CD4-positive, alpha-beta memory T cell (primary cell): Measurements from ENCODE around the gene DIAPH2. TPM values are rescaled to one million over a fixed set of nuclear protein-coding genes. Genes with fewer than 3 reads are reported as not detected.

ENCODE experiments used
- CTCF ChIA-PET: fragments of 350-600 bp; sonication (Branson Sonifier 250); formaldehyde crosslinking; loops from one replicate; lab custom pipeline; 2021; ENCODE audit warnings: inconsistent platforms; ENCODE audit not compliant: partially characterized antibody; lab: Charles Lee
- POLR2A ChIA-PET: fragments of 350-600 bp; sonication (Branson Sonifier 250); formaldehyde crosslinking; loops from one replicate; lab custom pipeline; 2021; ENCODE audit not compliant: partially characterized antibody; lab: Charles Lee
- DNase-seq, 5 donors: peaks; one replicate each; pipeline versions ENCODE4 v3.0.0 to v3.0.0-alpha.2; 2020 to 2022; ENCODE audit warnings: mixed read lengths in 1 of 5
- H3K27ac ChIP-seq: one replicate; pipeline ENCODE4 v1.7.0; 2013; ENCODE audit warnings: low read depth, low read length
- H3K27me3 ChIP-seq: 2 replicates; pipeline ENCODE4 v1.7.0; 2013; ENCODE audit warnings: mild to moderate bottlenecking, low read length, moderate library complexity; ENCODE audit not compliant: insufficient read depth
- H3K36me3 ChIP-seq: 2 replicates; pipeline ENCODE4 v1.7.0; 2013; ENCODE audit warnings: mild to moderate bottlenecking, low read length, moderate library complexity; ENCODE audit not compliant: insufficient read depth
- H3K4me1 ChIP-seq: 2 replicates; pipeline ENCODE4 v1.7.0; 2013; ENCODE audit warnings: mild to moderate bottlenecking, low read length, moderate library complexity; ENCODE audit not compliant: insufficient read depth
- H3K4me3 ChIP-seq, 2 donors: one replicate each; pipeline ENCODE4 v1.7.0; 2013; ENCODE audit warnings: low read length in 2 of 2, mild to moderate bottlenecking in 1 of 2
- H3K9me3 ChIP-seq, 2 donors: one replicate each; pipeline ENCODE4 v1.7.0; 2013; ENCODE audit warnings: low read length in 2 of 2, control low read depth in 1 of 2; ENCODE audit not compliant: control insufficient read depth in 1 of 2
- H3K27ac Mint-ChIP-seq, 7 donors: one replicate each; pipeline ENCODE4 v1.8.0; 2020 to 2021; ENCODE audit warnings: mixed read lengths in 7 of 7, mild to moderate bottlenecking in 6 of 7, inconsistent platforms in 3 of 7, moderate library complexity in 3 of 7
- H3K27me3 Mint-ChIP-seq, 2 donors: one replicate each; pipeline ENCODE4 v1.8.0; 2020 to 2021; ENCODE audit warnings: mixed read lengths in 2 of 2
- H3K36me3 Mint-ChIP-seq, 2 donors: one replicate each; pipeline ENCODE4 v1.8.0; 2020 to 2021; ENCODE audit warnings: mixed read lengths in 2 of 2, inconsistent platforms in 1 of 2, mild to moderate bottlenecking in 1 of 2
- H3K4me1 Mint-ChIP-seq, 4 donors: one replicate each; pipeline ENCODE4 v1.8.0; 2020 to 2021; ENCODE audit warnings: mixed read lengths in 4 of 4, mild to moderate bottlenecking in 1 of 4
- H3K4me3 Mint-ChIP-seq, 8 donors: one replicate each; pipeline ENCODE4 v1.8.0; 2020 to 2021; ENCODE audit warnings: mixed read lengths in 8 of 8, mild to moderate bottlenecking in 7 of 8, moderate library complexity in 6 of 8, inconsistent platforms in 3 of 8
- H3K9me3 Mint-ChIP-seq, 8 donors: one replicate each; pipeline ENCODE4 v1.8.0; 2020 to 2021; ENCODE audit warnings: mixed read lengths in 8 of 8, mild to moderate bottlenecking in 5 of 8, inconsistent platforms in 3 of 8, moderate library complexity in 1 of 8
- intact Hi-C: fragments of 100-400 bp; cut with micrococcal nuclease; formaldehyde crosslinking; loops from one replicate; pipeline ENCODE4 v1.15.1; 2023
- polyA plus RNA-seq, 2 donors: library from polyadenylated mRNA; unstranded; fragments of 300-500 nt; fragmentation: Illumina TruSeq; gene quantifications; one replicate each; pipeline ENCODE4 v1.2.3, GENCODE V29; 2021
- total RNA-seq, 2 experiments: library from RNA; stranded (reverse); gene quantifications; one replicate each; pipeline ENCODE4 v1.2.3, GENCODE V29; 2021

Gene DIAPH2
- total RNA-seq: 10 to 100 TPM; 11.0 to 12.1 TPM
- polyA plus RNA-seq: 10 to 100 TPM in 1 of 2 donors, 1 to 10 TPM in 1; 9.6 to 13.8 TPM

GRCh38 chrX:96684339-96685209 lies at the start of gene DIAPH2:
Gene DIAPH2 (plus strand): TSS chrX:96684842.
- Mint-ChIP-seq H3K27me3 (no peaks in the 10 kb centered on the region), H3K4me1 (peaks cover 23 to 47% (median 35%) of the 10 kb centered on the region in 4 donors), H3K36me3 (peaks cover 0 to 5% of the 10 kb centered on the region in 2 donors), H3K4me3 (peak within 1 kb of the TSS; percentile 90 to 97 (median 94)), H3K27ac (peak within 1 kb of the TSS; percentile 86 to 96 (median 91)), H3K9me3 (no peaks in the 10 kb centered on the region)
- CTCF ChIA-PET: interaction anchor here (1.0 kb wide), 1 partner anchor 9 kb away, joined by 4 read pairs; no protein-coding TSS in a partner anchor
- Histone ChIP-seq H3K36me3 (no peaks in the 10 kb centered on the region), H3K9me3 (no peaks in the 10 kb centered on the region), H3K27me3 (no peaks in the 10 kb centered on the region), H3K4me1 (peaks cover 20% of the 10 kb centered on the region), H3K4me3 (peak within 1 kb of the TSS; percentile 42 to 66), H3K27ac (peak within 1 kb of the TSS; percentile 58)
- peak; percentile 73 to 83 (median 78) for DNase-seq
- POLR2A ChIA-PET: no interaction called here
- intact Hi-C loops: no loop called here

DNA sequence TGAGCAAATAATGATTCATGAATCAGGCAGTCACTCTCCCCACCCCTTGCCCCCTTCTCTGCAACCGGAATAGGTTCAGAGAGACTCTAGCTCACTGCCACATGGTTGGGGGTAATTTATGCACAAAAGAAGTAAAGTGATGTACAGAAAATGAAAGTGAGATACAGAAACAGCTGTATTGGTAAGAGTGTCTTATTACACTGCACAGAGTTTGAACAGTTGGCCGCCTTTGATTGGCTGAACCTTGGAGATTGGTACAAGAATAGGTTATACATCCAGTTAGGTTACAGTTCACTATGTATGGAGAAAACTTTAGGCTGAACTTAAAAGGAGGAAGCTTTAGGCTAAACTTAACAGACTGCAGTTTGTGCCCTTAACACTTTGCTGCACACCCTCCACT lies 34.6 kb upstream of the DIAPH2 start:
- Histone ChIP-seq H3K9me3 (no peaks in the 10 kb centered on the region), H3K4me1 (no peaks in the 10 kb centered on the region), H3K27me3 (no peaks in the 10 kb centered on the region), H3K4me3 (no peak overlapping the region), H3K27ac (no peak overlapping the region), H3K36me3 (no peaks in the 10 kb centered on the region)
- Mint-ChIP-seq H3K27ac (peak overlapping the region in 1 of 7 donors; percentile 76), H3K27me3 (peaks cover 0 to 4% of the 10 kb centered on the region in 2 donors), H3K9me3 (no peaks in the 10 kb centered on the region), H3K4me3 (no peak overlapping the region), H3K4me1 (no peaks in the 10 kb centered on the region), H3K36me3 (no peaks in the 10 kb centered on the region)
- CTCF ChIA-PET: no interaction called here
- POLR2A ChIA-PET: no interaction called here
- no peak for DNase-seq
- intact Hi-C loops: no loop called here

GRCh38 chrX:96655947-96656623 lies 28.6 kb upstream of the DIAPH2 start:
- no peak overlapping the region for H3K4me3 ChIP-seq
- H3K27ac ChIP-seq: no peak overlapping the region
- Mint-ChIP-seq H3K9me3 (peaks cover 0 to 5% (median 0%) of the 10 kb centered on the region in 8 donors), H3K4me1 (no peaks in the 10 kb centered on the region), H3K27ac (no peak overlapping the region), H3K27me3 (peaks cover 0 to 5% of the 10 kb centered on the region in 2 donors), H3K4me3 (no peak overlapping the region), H3K36me3 (no peaks in the 10 kb centered on the region)
- H3K36me3 ChIP-seq: no peaks in the 10 kb centered on the region
- no peaks in the 10 kb centered on the region for H3K27me3 ChIP-seq
- CTCF ChIA-PET: interaction anchor here (0.6 kb wide), 1 partner anchor 75 kb away, joined by 3 read pairs; no protein-coding TSS in a partner anchor
- H3K4me1 ChIP-seq: no peaks in the 10 kb centered on the region
- no peak for DNase-seq
- no peaks in the 10 kb centered on the region for H3K9me3 ChIP-seq
- POLR2A ChIA-PET: no interaction called here
- intact Hi-C loops: no loop called here

GRCh38 chrX:96682516-96682915 lies 2.1 kb upstream of the DIAPH2 start:
- Histone ChIP-seq H3K27ac (no peak overlapping the region), H3K36me3 (no peaks in the 10 kb centered on the region), H3K9me3 (no peaks in the 10 kb centered on the region), H3K27me3 (no peaks in the 10 kb centered on the region), H3K4me3 (no peak overlapping the region), H3K4me1 (peaks cover 20% of the 10 kb centered on the region)
- H3K4me3 Mint-ChIP-seq: peak overlapping the region in 5 of 8 donors; percentile 21 to 80 (median 68)
- peaks cover 19 to 38% (median 27%) of the 10 kb centered on the region in 4 donors for H3K4me1 Mint-ChIP-seq
- H3K36me3 Mint-ChIP-seq: peaks cover 0 to 5% of the 10 kb centered on the region in 2 donors
- ChIA-PET CTCF (no interaction called here), POLR2A (no interaction called here)
- DNase-seq: peak in 4 of 5 donors; percentile 24 to 41 (median 30)
- no peaks in the 10 kb centered on the region for H3K9me3 Mint-ChIP-seq
- peak overlapping the region in 6 of 7 donors; percentile 39 to 78 (median 48) for H3K27ac Mint-ChIP-seq
- intact Hi-C loops: no loop called here
- no peaks in the 10 kb centered on the region for H3K27me3 Mint-ChIP-seq

GRCh38 chrX:96683997-96684338 lies 674 bp upstream of the DIAPH2 start:
- H3K4me1 ChIP-seq: peaks cover 20% of the 10 kb centered on the region
- Mint-ChIP-seq H3K27ac (peak overlapping the region; percentile 28 to 96 (median 88)), H3K9me3 (no peaks in the 10 kb centered on the region), H3K4me3 (peak overlapping the region; percentile 90 to 97 (median 94)), H3K27me3 (no peaks in the 10 kb centered on the region), H3K4me1 (peaks cover 21 to 44% (median 33%) of the 10 kb centered on the region in 4 donors), H3K36me3 (peaks cover 0 to 5% of the 10 kb centered on the region in 2 donors)
- POLR2A ChIA-PET: no interaction called here
- CTCF ChIA-PET: interaction anchor here (1.0 kb wide), 1 partner anchor 8 kb away, joined by 4 read pairs; no protein-coding TSS in a partner anchor
- no peak for DNase-seq
- H3K36me3 ChIP-seq: no peaks in the 10 kb centered on the region
- H3K4me3 ChIP-seq: peak overlapping the region in 1 of 2 donors; percentile 66
- H3K27ac ChIP-seq: peak overlapping the region; percentile 58
- intact Hi-C loops: no loop called here
- no peaks in the 10 kb centered on the region for H3K27me3 ChIP-seq
- H3K9me3 ChIP-seq: no peaks in the 10 kb centered on the region

DNA sequence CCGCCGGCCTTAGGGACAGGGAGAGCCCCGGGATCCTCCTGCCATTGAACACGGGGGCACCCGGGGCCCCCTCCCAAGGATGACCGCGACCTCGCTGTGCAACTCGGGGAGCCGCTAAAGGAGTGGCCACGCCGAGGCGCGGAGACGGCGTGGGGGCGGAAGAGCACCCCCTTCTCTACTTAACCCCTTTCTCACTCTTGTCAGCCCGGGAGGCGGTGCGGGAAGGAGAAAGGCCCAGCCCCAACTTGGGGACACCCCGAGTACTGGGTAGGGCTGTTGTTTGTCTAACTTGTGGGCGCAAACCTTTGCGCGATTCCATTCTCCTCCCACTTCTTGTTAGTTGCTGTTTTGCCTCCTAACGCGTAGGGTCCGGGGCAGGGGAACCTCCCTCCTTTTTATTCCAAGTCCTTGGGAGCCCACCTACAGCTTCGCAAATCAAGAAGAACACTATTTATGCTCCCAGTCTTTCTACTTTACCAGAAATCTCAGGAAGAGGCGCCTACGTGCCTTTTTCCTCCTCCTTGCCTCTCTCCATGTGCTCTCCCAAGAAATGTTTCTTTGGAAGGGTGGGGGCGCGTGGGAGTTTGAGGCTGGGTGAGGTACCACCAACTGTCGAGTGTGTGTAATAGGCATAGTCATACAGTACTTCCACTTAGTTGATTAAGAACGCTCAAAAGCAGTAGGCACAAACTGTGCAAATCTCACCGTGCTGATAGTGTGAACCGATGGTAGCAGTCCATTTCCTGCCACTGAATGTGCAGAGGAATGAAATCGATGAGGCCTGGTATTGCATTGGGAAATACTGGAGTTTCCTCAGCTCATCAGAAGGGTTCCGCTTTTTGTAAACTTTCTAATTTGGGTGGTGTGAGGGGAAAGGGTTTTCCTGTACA lies 813 bp downstream of the DIAPH2 start:
- Histone ChIP-seq H3K9me3 (no peaks in the 10 kb centered on the region), H3K4me3 (peak overlapping the region; percentile 42 to 66), H3K27me3 (no peaks in the 10 kb centered on the region), H3K36me3 (no peaks in the 10 kb centered on the region), H3K4me1 (peaks cover 20% of the 10 kb centered on the region), H3K27ac (peak overlapping the region; percentile 58)
- peak; percentile 28 to 63 (median 38) for DNase-seq
- no peaks in the 10 kb centered on the region for H3K9me3 Mint-ChIP-seq
- H3K27ac Mint-ChIP-seq: peak overlapping the region; percentile 77 to 96 (median 88)
- peaks cover 0 to 5% of the 10 kb centered on the region in 2 donors for H3K36me3 Mint-ChIP-seq
- H3K27me3 Mint-ChIP-seq: no peaks in the 10 kb centered on the region
- POLR2A ChIA-PET: interaction anchor here (0.9 kb wide), 1 partner anchor 37 kb away, joined by 5 read pairs; no protein-coding TSS in a partner anchor
- CTCF ChIA-PET: no interaction called here
- H3K4me3 Mint-ChIP-seq: peak overlapping the region; percentile 90 to 97 (median 94)
- intact Hi-C loops: no loop called here
- peaks cover 23 to 53% (median 35%) of the 10 kb centered on the region in 4 donors for H3K4me1 Mint-ChIP-seq
